Mesodermal cell (in vitro differentiated cells): ENCODE measurements around the gene SYCP3. TPM values are rescaled to one million over a fixed set of nuclear protein-coding genes. Genes with fewer than 3 reads are reported as not detected.

Source experiments
- H3K27ac ChIP-seq: 2 replicates; pipeline ENCODE4 v1.7.0; 2013; ENCODE audit warnings: mild to moderate bottlenecking, low read depth, low read length, moderate library complexity; ENCODE audit not compliant: severe bottlenecking
- H3K36me3 ChIP-seq: 2 replicates; pipeline ENCODE4 v1.7.1; 2013; ENCODE audit warnings: mild to moderate bottlenecking, low read length, moderate library complexity; ENCODE audit not compliant: control insufficient read depth, insufficient read depth
- H3K4me1 ChIP-seq: one replicate; pipeline ENCODE4 v1.7.1; 2013; ENCODE audit warnings: mild to moderate bottlenecking, low read length; ENCODE audit not compliant: insufficient read depth, control insufficient read depth, poor library complexity, severe bottlenecking
- H3K4me3 ChIP-seq: 2 replicates; pipeline ENCODE4 v1.7.0; 2013; ENCODE audit warnings: low read length, control low read depth, mild to moderate bottlenecking; ENCODE audit not compliant: insufficient read depth, poor library complexity, severe bottlenecking; ENCODE audit errors: extremely low read depth
- H3K9me3 ChIP-seq: 2 replicates; pipeline ENCODE4 v1.7.1; 2013; ENCODE audit warnings: mild to moderate bottlenecking, low read length, moderate library complexity; ENCODE audit not compliant: control insufficient read depth
- WGBS, 2 experiments: methylation state at CpG; one replicate each; pipeline ENCODE4 v1.1.5; 2013; ENCODE audit warnings: missing lambda C conversion rate in 2 of 2; ENCODE audit not compliant: insufficient coverage in 2 of 2; 5-methylcytosine and 5-hydroxymethylcytosine counted together
- polyA plus RNA-seq, 2 experiments: library from polyadenylated mRNA; stranded (reverse); fragments of 50-300 nt; gene quantifications; one replicate each; pipeline ENCODE4 v1.2.3, GENCODE V29; 2013

The SYCP3 gene
- polyA plus RNA-seq (2013, experiment 1 of 2): 0.44 TPM
- not detected for polyA plus RNA-seq (2013, experiment 2 of 2)

- no peak within 1 kb of the TSS for H3K4me3 ChIP-seq
- H3K27ac ChIP-seq: no peak within 1 kb of the TSS
- no peaks in the 10 kb centered on the region for H3K4me1 ChIP-seq
- no peaks in the 10 kb centered on the region for H3K9me3 ChIP-seq
- H3K36me3 ChIP-seq: peaks cover 19% of the 10 kb centered on the region
- 97 to 98% methylated on average over 50 to 53 of the region's 57 CpGs for WGBS, 2 experiments
Measured at GRCh38 chr12:101738920-101739665, at the start of gene SYCP3. Gene SYCP3 (minus strand): TSS chr12:101739462. CDS start chr12:101737935, 1,527 bp downstream.

DNA sequence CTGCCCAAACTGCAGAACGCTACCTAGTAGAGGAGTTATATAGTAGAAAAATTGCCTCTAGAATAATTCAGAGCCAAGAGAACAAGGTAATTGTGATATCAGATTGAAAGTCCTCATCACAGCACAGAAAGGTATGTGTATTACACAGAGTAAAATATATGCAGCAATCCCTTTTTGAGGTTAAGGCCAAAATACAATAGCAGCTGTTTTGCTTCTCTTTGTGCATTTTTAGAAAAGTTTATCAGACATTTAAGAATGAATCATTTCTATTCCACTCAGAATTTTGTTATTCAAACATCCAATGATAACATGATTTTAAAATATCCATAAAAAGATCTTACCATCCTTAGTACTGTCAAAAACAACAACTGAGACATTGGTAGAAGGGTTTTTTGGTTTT is 46.4 kb upstream of the SYCP3 start:
- no CpG with 5 or more reads among the region's 1 CpG for WGBS, 2 experiments
- Histone ChIP-seq H3K36me3 (no peaks in the 10 kb centered on the region), H3K27ac (no peak overlapping the region), H3K4me3 (no peak overlapping the region), H3K4me1 (no peaks in the 10 kb centered on the region), H3K9me3 (no peaks in the 10 kb centered on the region)

GRCh38 chr12:101784376-101784775 is 45.1 kb upstream of the SYCP3 start:
- peaks cover 6% of the 10 kb centered on the region for H3K36me3 ChIP-seq
- no peaks in the 10 kb centered on the region for H3K9me3 ChIP-seq
- no peak overlapping the region for H3K27ac ChIP-seq
- H3K4me1 ChIP-seq: no peaks in the 10 kb centered on the region
- H3K4me3 ChIP-seq: no peak overlapping the region
- WGBS, 2 experiments: 78 to 100% methylated on average over 1 of the region's 1 CpG

- Histone ChIP-seq H3K9me3 (no peaks in the 10 kb centered on the region), H3K36me3 (peaks cover 10% of the 10 kb centered on the region), H3K27ac (no peak overlapping the region), H3K4me3 (no peak overlapping the region), H3K4me1 (no peaks in the 10 kb centered on the region)
- WGBS, 2 experiments: no CpG with 5 or more reads among the region's 2 CpGs
Measured at GRCh38 chr12:101783838-101784237, 44.6 kb upstream of the SYCP3 start.

DNA sequence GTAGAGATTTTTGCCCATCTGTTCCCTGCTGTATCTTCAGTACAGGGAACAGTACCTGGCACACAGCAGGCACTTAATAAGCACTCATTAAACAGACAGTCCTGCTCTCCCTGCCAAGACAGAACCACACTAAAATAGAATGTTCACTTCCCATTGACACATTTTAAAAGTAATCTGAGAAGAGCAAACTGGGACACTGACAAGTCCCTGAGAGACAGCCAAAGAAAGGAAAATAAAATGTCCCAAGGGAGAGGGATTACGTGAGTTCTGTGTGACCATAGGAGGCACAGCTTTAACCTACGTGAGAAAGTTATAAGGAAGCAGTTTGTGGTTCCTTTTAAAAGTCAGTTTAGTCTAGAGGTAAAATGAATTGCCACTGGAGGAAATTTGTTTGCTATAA is 43.9 kb upstream of the SYCP3 start:
- Histone ChIP-seq H3K36me3 (peaks cover 10% of the 10 kb centered on the region), H3K9me3 (no peaks in the 10 kb centered on the region), H3K4me3 (no peak overlapping the region), H3K27ac (no peak overlapping the region), H3K4me1 (no peaks in the 10 kb centered on the region)
- WGBS, 2 experiments: 91 to 95% methylated on average over 2 of the region's 2 CpGs

DNA sequence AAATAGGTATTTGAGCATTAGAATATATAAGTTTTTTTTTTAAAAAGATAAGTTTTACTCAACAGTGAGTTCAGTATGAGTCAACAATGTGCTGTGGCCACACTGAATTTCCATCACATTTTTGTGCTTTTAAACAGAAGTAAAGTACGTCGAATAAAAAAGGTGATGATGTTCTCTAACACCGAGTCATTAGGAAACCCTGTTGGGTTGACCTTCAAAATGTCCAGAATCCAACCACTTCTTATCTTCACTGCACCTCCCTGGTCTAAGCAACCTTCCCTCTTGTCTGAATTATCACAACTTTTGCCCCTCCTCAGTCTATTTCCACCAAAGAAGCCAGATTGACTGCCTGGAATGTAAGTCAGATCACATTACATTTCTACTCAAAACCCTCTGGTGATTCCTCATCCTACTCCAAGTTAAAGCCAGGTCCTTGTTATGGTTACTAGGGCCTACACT is 43.0 kb upstream of the SYCP3 start:
- Histone ChIP-seq H3K36me3 (peaks cover 10% of the 10 kb centered on the region), H3K4me3 (no peak overlapping the region), H3K4me1 (no peaks in the 10 kb centered on the region), H3K9me3 (no peaks in the 10 kb centered on the region), H3K27ac (no peak overlapping the region)
- WGBS, 2 experiments: 90 to 100% methylated on average over 3 of the region's 3 CpGs

DNA sequence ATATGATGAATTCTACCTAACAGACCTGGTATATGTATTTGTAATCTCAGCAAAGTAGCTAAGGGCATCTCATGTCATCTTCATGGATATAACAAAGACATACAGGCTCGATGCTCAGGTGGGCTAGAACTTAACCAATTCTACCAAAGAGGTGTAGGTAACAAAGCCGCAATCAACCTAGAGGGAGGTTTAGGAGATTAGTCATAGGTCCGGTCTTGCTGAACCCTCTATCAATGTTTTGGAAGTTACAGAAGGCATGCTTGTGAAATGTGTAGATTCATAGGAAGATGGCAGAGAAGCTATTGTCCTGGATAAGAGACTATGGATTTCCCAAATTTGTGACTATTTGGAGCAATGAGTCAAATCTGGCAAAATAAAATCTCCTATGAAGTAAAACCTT is 42.6 kb upstream of the SYCP3 start:
- Histone ChIP-seq H3K36me3 (peaks cover 10% of the 10 kb centered on the region), H3K27ac (no peak overlapping the region), H3K4me3 (no peak overlapping the region), H3K4me1 (no peaks in the 10 kb centered on the region), H3K9me3 (no peaks in the 10 kb centered on the region)
- WGBS, 2 experiments: 100% methylated on average over 2 of the region's 3 CpGs; no CpG with 5 or more reads in 1 of the 2 experiments

- Histone ChIP-seq H3K27ac (no peak overlapping the region), H3K36me3 (peaks cover 10% of the 10 kb centered on the region), H3K4me1 (no peaks in the 10 kb centered on the region), H3K9me3 (no peaks in the 10 kb centered on the region), H3K4me3 (no peak overlapping the region)
- WGBS, 2 experiments: 100% methylated on average over 1 to 2 of the region's 2 CpGs
Measured at GRCh38 chr12:101780599-101780998, 41.3 kb upstream of the SYCP3 start.

DNA sequence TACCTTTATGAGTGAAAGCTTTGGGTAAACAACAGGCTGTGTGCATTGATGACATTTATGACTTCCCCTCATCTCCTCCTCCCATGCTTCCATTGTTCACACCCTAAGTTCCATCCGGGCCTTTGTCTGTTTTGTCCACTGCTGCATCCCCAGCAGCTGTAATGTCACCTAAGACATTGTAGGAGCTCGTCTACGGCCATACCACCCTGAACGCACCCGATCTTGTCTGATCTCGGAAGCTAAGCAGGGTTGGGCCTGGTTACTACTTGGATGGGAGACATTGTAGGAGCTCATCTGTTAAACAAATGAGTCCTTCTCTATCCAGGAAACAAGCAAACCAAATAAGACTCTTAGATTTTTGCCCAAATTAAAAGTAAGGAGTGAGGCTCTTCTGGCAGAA is 40.4 kb upstream of the SYCP3 start:
- H3K36me3 ChIP-seq: peaks cover 10% of the 10 kb centered on the region
- H3K4me1 ChIP-seq: no peaks in the 10 kb centered on the region
- 82 to 93% methylated on average over 4 to 6 of the region's 6 CpGs for WGBS, 2 experiments

DNA sequence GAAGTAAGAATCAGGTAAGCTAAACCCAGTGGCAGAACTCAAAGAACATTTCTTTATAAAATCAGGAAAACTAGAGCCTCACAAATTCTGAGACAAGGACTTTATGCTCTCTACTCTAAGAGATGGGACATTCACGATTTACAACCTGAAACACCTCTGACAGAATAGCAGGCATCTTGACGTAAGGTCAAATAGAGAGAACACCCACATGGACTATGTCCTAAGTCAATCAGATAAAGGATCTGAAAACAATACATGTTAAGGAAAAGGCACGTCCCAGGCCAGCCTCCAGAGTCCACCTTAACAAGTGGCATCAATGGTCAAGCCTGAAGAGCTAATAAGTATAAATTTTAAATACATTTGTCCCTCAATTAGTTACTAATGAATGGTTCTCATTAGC is 39.9 kb upstream of the SYCP3 start:
- H3K9me3 ChIP-seq: no peaks in the 10 kb centered on the region
- no peaks in the 10 kb centered on the region for H3K4me1 ChIP-seq
- no peak overlapping the region for H3K27ac ChIP-seq
- peaks cover 10% of the 10 kb centered on the region for H3K36me3 ChIP-seq
- 80% methylated on average over 1 of the region's 3 CpGs for WGBS, 2 experiments
- no peak overlapping the region for H3K4me3 ChIP-seq

More for the DNA sequence above, 40.4 kb upstream of the SYCP3 start:
- H3K4me3 ChIP-seq: no peak overlapping the region
- H3K9me3 ChIP-seq: no peaks in the 10 kb centered on the region
- no peak overlapping the region for H3K27ac ChIP-seq

GRCh38 chr12:101777978-101778377 is 38.7 kb upstream of the SYCP3 start:
- Histone ChIP-seq H3K27ac (no peak overlapping the region), H3K36me3 (peaks cover 10% of the 10 kb centered on the region), H3K4me1 (no peaks in the 10 kb centered on the region), H3K4me3 (no peak overlapping the region), H3K9me3 (no peaks in the 10 kb centered on the region)
- 67 to 85% methylated on average over 1 to 2 of the region's 4 CpGs for WGBS, 2 experiments
